NOMO-1 treated with dmso at 0.1 percent for 144 hours (cell line): ENCODE measurements around the gene DNAJB1.

ENCODE experiments used
- DNase-seq: peaks from one replicate; lab custom pipeline; 2025; ENCODE audit not compliant: unreplicated experiment; lab: John Stamatoyannopoulos, UW

The DNAJB1 gene

DNA sequence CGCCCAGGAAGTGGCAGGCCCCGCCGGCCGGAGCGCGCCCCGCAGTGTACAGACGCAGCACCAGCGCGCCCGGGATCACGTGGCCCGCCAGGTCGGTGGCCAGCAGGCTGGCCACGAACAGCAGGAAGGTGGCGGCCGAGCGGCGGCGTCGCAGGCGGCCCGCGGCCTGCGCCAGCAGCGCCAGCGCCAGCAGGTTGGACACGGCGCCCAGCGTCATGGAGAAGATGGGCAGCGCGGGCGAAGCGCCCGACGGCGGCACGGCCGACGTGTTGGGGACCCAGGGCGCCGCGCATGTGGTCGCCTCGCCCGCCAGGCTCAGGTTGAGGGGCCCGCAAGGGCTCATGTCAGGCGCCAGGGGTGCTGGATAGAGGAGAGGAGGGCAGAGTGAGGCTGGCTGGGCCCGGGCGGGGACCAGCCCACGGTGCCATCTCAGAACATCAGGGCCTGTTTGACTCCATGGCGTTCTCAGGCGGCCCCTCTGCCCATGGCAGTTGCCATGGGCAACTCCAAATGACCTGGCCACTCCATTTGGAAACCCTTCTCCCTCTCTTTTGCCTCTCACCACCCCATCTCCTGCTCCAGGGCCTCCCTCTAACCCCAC is 44.1 kb downstream of the DNAJB1 start:
- DNase-seq: no peak

DNA sequence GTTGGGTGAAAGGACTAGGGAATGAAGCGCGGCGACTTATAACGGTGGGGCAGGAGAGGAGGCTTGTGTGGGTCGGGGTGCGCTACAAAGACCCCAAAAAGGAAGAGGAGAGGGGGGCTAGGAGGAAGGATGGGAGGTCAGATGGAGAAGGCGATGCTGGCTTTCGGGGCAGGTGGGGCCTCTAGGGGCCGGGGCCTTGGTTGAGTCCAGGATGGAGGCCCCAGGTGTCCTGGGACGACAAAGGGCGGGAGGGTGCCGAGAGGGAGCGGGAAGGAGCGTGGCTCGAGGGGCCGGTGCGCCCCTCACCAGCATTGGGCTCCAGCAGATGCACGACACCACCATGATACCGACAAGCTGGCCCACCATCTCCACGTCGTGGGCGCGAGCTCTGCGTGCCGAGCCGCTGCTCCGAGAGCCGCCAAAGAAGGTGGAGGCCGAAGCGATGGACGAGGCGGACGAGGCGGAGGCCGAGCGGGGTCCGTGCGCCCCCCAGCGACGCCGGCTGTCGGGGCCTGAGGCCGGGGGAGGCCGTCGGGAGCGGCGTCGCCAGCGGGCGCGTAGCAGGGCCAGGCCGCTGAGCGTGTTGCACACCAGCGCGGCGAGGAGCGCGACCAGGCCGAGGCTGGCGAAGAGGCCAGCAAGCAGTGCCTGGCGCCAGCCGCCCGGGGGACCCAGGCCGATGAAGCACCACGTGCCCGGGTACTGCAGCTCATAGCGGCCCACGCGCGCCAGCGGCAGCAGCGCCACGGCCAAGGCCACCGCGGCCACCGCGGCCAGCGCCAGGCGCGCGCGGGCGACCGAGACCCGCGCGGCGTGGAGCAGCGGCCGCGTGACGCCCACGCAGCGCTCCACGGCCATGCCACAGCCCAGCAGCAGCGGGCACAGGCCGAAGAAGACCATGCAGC is 44.9 kb downstream of the DNAJB1 start:
- no peak for DNase-seq

DNA sequence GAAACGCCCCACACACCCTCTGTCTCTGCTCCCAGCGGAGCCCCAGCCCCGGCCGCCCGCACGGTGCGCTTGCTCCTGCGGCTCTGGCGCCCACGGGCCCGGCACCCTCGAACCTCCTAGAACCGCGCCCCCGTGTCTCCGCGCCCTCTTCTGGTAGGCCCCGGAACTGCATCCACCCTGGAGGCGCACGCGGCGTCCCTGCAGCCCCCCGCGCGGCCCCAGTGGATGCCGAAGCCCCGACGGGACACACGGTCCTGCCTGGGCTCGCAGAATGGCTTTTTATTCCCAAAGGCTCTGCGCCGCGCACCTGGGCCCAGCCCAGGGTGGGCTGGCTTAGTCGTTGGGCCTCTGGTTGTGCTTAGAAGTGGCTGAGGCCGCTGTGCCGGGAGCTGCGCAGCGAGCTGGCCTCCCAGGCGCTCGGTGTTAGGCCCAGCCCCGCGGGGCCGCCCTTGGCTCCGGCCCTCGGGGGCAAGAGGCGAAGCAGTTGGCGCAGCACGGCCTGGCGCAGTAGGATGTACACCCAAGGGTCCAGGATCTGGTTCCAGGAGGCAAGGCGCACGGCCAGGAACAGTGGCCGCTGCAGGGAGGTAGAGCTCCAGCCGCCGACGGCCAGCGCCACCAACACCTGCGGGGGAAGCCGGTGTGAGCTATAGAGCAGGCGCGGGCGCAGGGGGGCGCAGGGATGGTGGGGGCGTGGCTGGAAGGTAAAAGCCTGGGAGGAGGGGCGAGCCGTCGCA is 45.8 kb downstream of the DNAJB1 start:
- peak; percentile 20 for DNase-seq

DNA sequence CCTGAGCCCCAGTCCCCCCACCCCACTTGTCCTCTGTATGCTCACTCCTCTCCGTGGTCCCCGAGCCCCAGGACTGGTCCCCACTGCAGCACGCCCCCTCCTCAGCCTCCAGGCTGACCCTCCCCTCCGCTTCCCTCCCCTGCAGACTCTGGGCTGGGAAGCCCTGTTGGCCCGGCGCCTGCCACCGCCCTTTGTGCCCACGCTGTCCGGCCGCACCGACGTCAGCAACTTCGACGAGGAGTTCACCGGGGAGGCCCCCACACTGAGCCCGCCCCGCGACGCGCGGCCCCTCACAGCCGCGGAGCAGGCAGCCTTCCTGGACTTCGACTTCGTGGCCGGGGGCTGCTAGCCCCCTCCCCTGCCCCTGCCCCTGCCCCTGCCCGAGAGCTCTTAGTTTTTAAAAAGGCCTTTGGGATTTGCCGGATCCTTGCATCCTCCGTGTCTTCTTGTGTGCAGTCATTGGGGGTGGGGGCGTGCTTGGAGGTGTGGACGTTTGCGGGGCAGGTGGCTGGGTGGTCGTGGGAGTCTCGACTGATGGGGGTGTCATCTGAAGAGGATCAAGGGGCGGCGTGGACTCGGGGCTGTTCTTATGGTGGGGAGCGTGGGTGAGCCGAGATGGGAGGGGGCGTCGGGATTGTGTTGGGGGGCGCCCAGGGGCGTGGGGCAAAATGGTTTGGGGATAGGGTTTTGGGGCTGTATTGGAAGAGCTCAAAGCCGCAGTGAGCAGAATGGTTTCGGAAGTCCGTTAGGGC is 46.6 kb downstream of the DNAJB1 start:
- no peak for DNase-seq

DNA sequence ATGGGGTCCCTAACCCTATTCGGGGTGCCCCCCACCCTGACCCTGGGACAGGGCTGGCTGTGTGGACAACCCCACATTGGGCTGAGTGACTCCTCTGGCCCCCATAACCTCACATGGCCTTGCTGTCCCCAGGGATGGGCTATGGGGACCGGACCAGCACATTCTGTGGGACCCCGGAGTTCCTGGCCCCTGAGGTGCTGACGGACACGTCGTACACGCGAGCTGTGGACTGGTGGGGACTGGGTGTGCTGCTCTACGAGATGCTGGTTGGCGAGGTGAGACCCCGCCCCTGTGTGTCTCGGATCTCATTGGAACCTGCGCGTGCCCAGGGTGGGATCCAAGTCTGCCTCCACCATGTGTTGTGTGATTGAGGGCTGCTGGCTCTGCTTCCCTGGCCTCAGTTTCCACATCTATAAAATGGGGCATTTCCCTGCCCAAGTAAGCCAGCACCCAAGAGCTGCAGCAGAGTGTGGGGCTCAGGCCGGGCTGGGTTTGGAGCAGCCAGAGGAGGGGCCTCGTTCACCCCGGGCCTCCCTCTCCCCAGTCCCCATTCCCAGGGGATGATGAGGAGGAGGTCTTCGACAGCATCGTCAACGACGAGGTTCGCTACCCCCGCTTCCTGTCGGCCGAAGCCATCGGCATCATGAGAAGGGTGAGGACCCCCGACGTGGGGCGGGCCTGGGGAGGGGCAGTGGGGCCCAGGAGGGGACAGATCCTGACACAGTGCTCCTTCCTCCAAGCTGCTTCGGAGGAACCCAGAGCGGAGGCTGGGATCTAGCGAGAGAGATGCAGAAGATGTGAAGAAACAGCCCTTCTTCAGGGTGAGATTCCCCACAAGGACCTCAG is 47.9 kb downstream of the DNAJB1 start:
- DNase-seq: no peak

DNA sequence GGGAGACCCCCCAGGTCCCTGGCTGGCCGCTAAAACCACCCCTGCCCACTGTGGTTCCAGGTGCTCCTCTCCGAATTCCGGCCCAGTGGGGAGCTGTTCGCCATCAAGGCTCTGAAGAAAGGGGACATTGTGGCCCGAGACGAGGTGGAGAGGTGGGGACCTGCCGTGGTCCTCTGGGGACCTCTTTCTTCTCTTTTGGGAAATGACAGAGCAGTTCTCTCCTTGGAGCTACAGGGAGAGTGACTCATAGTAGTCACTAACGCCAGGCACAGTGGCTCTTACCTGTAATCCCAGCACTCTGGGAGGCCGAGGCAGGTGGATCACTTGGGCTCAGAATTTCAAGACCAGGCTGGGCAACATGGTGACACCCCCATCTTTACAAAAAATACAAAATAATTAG is 50.4 kb downstream of the DNAJB1 start:
- DNase-seq: no peak

DNA sequence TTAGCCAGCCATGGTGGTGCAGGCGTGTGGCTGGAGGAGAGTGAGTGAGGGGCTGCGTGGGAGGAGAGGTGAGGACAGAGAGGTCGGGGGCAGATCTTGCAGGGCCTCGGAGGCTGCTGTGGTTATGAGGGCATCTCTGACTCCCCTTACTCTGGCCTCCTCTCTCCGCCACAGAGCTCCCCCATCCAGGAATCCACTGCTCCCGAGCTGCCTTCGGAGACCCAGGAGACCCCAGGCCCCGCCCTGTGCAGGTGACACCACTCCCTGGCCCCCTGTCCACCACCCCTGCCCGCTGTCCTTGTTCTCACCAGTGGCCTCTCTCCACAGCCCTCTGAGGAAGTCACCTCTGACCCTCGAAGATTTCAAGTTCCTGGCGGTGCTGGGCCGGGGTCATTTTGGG is 50.8 kb downstream of the DNAJB1 start:
- DNase-seq: no peak
